ENCODE results near the gene TPO. TPM values are rescaled to one million over a fixed set of nuclear protein-coding genes. Genes with fewer than 3 reads are reported as not detected.

The TPO gene
- polyA plus RNA-seq, 3 donors = not detected

DNA sequence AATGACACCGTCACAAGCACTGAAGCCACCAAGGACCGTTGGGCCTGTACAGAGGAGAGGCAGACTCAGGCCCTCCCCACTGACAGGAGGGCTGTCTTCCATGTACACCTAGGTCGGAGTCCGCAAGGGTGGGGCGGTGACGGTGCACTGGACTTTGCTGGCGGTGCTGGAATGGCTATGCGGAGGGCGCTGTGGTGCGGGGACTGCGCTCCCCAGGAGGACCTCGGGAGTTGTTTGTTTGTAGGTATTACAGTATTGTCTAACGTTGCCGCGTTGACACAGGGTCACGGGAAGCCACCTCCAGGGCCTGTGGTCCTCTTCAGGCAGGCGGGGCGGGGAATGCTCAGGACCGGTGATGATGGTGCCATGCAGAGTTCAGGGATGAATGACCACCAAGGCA is 126.2 kb downstream of the TPO start:
- H3K36me3 ChIP-seq (replicated peaks in 1 of 2; ENCODE audit: control insufficient read depth in 1 of 2, insufficient read depth in 2 of 2, low read length in 2 of 2) = no peaks in the 10 kb centered on the region
- intact Hi-C loops (cut with micrococcal nuclease) = no loop called here
- Mint-ChIP-seq H3K4me3 (no peak overlapping the region), H3K27me3 (ENCODE audit: low read depth in 3 of 3) (no peaks in the 10 kb centered on the region), H3K4me1 (no peaks in the 10 kb centered on the region), H3K36me3 (no peaks in the 10 kb centered on the region), H3K27ac (no peak overlapping the region), H3K9me3 (peaks cover 2 to 11% (median 6%) of the 10 kb centered on the region in 7 donors)
- no peak overlapping the region for H3K4me2 ChIP-seq (replicated peaks; ENCODE audit: extremely low read depth, low read length, poor library complexity, severe bottlenecking)
- no peak overlapping the region for H3K4me3 ChIP-seq (replicated peaks in 1 of 3; ENCODE audit: low read depth in 2 of 3, low read length in 3 of 3)
- no peaks in the 10 kb centered on the region for H3K79me2 ChIP-seq (ENCODE audit: insufficient read depth, low read length)
- H3K27ac ChIP-seq (ENCODE audit: low read depth in 1 of 2, low read length in 2 of 2) = no peak overlapping the region
- TF ChIP-seq, protein P1, sequence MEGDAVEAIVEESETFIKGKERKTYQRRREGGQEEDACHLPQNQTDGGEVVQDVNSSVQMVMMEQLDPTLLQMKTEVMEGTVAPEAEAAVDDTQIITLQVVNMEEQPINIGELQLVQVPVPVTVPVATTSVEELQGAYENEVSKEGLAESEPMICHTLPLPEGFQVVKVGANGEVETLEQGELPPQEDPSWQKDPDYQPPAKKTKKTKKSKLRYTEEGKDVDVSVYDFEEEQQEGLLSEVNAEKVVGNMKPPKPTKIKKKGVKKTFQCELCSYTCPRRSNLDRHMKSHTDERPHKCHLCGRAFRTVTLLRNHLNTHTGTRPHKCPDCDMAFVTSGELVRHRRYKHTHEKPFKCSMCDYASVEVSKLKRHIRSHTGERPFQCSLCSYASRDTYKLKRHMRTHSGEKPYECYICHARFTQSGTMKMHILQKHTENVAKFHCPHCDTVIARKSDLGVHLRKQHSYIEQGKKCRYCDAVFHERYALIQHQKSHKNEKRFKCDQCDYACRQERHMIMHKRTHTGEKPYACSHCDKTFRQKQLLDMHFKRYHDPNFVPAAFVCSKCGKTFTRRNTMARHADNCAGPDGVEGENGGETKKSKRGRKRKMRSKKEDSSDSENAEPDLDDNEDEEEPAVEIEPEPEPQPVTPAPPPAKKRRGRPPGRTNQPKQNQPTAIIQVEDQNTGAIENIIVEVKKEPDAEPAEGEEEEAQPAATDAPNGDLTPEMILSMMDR (IDR thresholded peaks at IDR 0.05) = no peak
- H3K9me3 ChIP-seq (replicated peaks in 1 of 2; ENCODE audit: control insufficient read depth in 1 of 2, insufficient read depth in 1 of 2, low read length in 2 of 2) = peaks cover 0 to 20% of the 10 kb centered on the region in 2 donors
- H3K4me1 ChIP-seq (ENCODE audit: control insufficient read depth in 1 of 2, insufficient read depth in 2 of 2, low read length in 2 of 2) = no peaks in the 10 kb centered on the region
- no peak overlapping the region for H2AFZ ChIP-seq (ENCODE audit: insufficient read depth, low read depth, low read length, poor library complexity, severe bottlenecking)
- no peaks in the 10 kb centered on the region for H4K20me1 ChIP-seq (ENCODE audit: insufficient read depth, low read length)
- 95% methylated on average over 15 of the region's 19 CpGs for WGBS (ENCODE audit: insufficient coverage)
- no peak overlapping the region for H3K9ac ChIP-seq (ENCODE audit: insufficient read depth, low read length, poor library complexity, severe bottlenecking)
- no peak for DNase-seq
- H3K27me3 ChIP-seq (ENCODE audit: control insufficient read depth in 2 of 2, insufficient read depth in 2 of 2, low read length in 2 of 2) = no peaks in the 10 kb centered on the region

DNA sequence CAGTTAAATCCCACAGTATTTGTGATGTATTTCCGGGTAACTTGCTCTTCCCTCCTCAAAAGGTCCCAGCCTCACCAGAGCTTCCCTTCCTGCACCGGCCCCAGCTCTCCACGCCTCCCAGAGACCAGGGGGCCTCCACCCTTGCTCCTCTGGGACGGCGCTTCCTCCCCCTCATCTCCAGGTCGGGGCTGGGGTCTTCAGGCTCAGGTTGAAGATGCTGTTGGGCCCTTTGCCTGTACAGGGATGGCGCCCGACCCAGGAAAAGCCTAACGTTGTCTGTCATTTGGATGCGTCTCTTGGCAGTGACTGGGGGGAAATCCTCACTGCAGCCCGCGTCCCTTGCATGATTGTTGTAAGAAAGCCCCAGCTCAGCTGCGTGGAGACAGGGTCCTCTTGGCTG is 126.7 kb downstream of the TPO start:
- Mint-ChIP-seq H3K36me3 (no peaks in the 10 kb centered on the region), H3K4me1 (no peaks in the 10 kb centered on the region), H3K27me3 (ENCODE audit: low read depth in 3 of 3) (no peaks in the 10 kb centered on the region), H3K27ac (no peak overlapping the region), H3K4me3 (no peak overlapping the region), H3K9me3 (peaks cover 0 to 6% (median 2%) of the 10 kb centered on the region in 7 donors)
- Histone ChIP-seq H3K79me2 (ENCODE audit: insufficient read depth, low read length) (no peaks in the 10 kb centered on the region), H3K36me3 (replicated peaks in 1 of 2; ENCODE audit: control insufficient read depth in 1 of 2, insufficient read depth in 2 of 2, low read length in 2 of 2) (no peaks in the 10 kb centered on the region), H3K27ac (ENCODE audit: low read depth in 1 of 2, low read length in 2 of 2) (no peak overlapping the region), H3K4me1 (ENCODE audit: control insufficient read depth in 1 of 2, insufficient read depth in 2 of 2, low read length in 2 of 2) (no peaks in the 10 kb centered on the region), H4K20me1 (ENCODE audit: insufficient read depth, low read length) (no peaks in the 10 kb centered on the region), H3K9ac (ENCODE audit: insufficient read depth, low read length, poor library complexity, severe bottlenecking) (no peak overlapping the region), H3K9me3 (replicated peaks in 1 of 2; ENCODE audit: control insufficient read depth in 1 of 2, insufficient read depth in 1 of 2, low read length in 2 of 2) (peaks cover 0 to 15% of the 10 kb centered on the region in 2 donors), H2AFZ (ENCODE audit: insufficient read depth, low read depth, low read length, poor library complexity, severe bottlenecking) (no peak overlapping the region), H3K4me2 (replicated peaks; ENCODE audit: extremely low read depth, low read length, poor library complexity, severe bottlenecking) (no peak overlapping the region), H3K27me3 (ENCODE audit: control insufficient read depth in 2 of 2, insufficient read depth in 2 of 2, low read length in 2 of 2) (no peaks in the 10 kb centered on the region), H3K4me3 (replicated peaks in 1 of 3; ENCODE audit: low read depth in 2 of 3, low read length in 3 of 3) (no peak overlapping the region)
- TF ChIP-seq, protein P1 (IDR thresholded peaks at IDR 0.05) = no peak
- no peak for DNase-seq
- intact Hi-C loops (cut with micrococcal nuclease) = no loop called here
- WGBS (ENCODE audit: insufficient coverage) = 91% methylated on average over 11 of the region's 13 CpGs

Data from CD14-positive monocyte (primary cell).